MCF 10A (cell line): Measurements from ENCODE around the gene PIPOX. TPM values are rescaled to one million over a fixed set of nuclear protein-coding genes. Genes with fewer than 3 reads are reported as not detected.

Experiments
- BruUV-seq: library from RNA; stranded (reverse); fragments of 400-500 nt; replicated peaks from 2 replicates; lab custom pipeline; 2021; lab: Mats Ljungman, UMichigan
- CTCF ChIA-PET: fragments of 300-600 bp; sonication (Branson Sonifier 250); formaldehyde crosslinking; extraction: SDS; loops from one replicate; lab custom pipeline; 2021; ENCODE audit warnings: antibody characterized with exemption, inconsistent platforms; lab: Yijun Ruan, JAX
- POLR2A ChIA-PET: fragments of 300-600, 350-650 bp; sonication (Branson Sonifier 250); formaldehyde crosslinking; extraction: SDS; loops from one replicate; lab custom pipeline; 2020; ENCODE audit warnings: antibody characterized with exemption, inconsistent platforms; lab: Yijun Ruan, JAX
- DNase-seq: peaks from one replicate; pipeline ENCODE4 v3.0.0-alpha.2; 2018; ENCODE audit not compliant: unreplicated experiment
- H3K27ac Mint-ChIP-seq: one replicate; pipeline ENCODE4 v1.8.0; 2022; ENCODE audit warnings: mild to moderate bottlenecking, low read depth, mixed read lengths; ENCODE audit not compliant: unreplicated experiment
- H3K27me3 Mint-ChIP-seq: one replicate; pipeline ENCODE4 v1.8.0; 2022; ENCODE audit warnings: mixed read lengths; ENCODE audit not compliant: insufficient read depth, unreplicated experiment
- H3K36me3 Mint-ChIP-seq: one replicate; pipeline ENCODE4 v1.8.0; 2022; ENCODE audit warnings: mild to moderate bottlenecking, moderate library complexity, mixed read lengths; ENCODE audit not compliant: insufficient read depth, unreplicated experiment
- H3K4me1 Mint-ChIP-seq: one replicate; pipeline ENCODE4 v1.8.0; 2022; ENCODE audit warnings: mixed read lengths; ENCODE audit not compliant: insufficient read depth, unreplicated experiment
- H3K4me3 Mint-ChIP-seq: one replicate; pipeline ENCODE4 v1.8.0; 2022; ENCODE audit warnings: mild to moderate bottlenecking, moderate library complexity, mixed read lengths; ENCODE audit not compliant: unreplicated experiment
- H3K9me3 Mint-ChIP-seq: one replicate; pipeline ENCODE4 v1.8.0; 2022; ENCODE audit warnings: mixed read lengths; ENCODE audit not compliant: unreplicated experiment
- intact Hi-C: fragments of 100-400 bp; cut with micrococcal nuclease; formaldehyde crosslinking; loops from 2 replicates; pipeline ENCODE4 v1.14.1; 2022
- total RNA-seq: library from RNA; stranded (reverse); gene quantifications from 2 replicates; pipeline ENCODE4 v1.2.3, GENCODE V29; 2022
- TF ChIP-seq, protein P1 (sequence below): fragments of 200-600 bp; IDR thresholded peaks from one replicate; pipeline ENCODE4 v1.8.0; 2022; ENCODE audit warnings: antibody characterized with exemption, mild to moderate bottlenecking; ENCODE audit not compliant: unreplicated experiment

The PIPOX gene
- total RNA-seq, 1 experiment from 2014 or later: not detected

DNA sequence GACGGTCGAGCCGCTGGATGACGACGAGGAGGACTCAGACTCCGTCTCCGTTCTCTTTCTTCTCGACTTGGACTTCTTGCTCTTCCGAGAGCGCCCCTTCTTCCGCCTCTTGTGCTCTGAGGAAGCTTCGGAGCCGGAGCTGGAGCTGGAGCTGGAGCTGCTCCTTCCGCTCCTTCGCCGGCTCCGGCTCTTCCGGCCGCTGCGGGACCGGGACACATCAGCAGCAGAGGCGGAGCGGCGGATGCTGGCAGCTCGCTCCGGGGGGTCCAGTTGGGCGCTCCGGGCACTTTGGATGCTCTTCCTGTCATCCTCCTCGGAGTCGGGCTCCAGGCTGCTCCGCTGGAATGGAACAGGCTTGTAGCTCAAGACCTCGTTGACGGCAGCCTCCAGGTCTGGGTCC is 36.9 kb downstream of the PIPOX start:
- intact Hi-C loops: no loop called here
- POLR2A ChIA-PET: interaction anchor here (1.0 kb wide), 1 partner anchor 44 kb away, joined by 3 read pairs; no protein-coding TSS in a partner anchor
- no TSS peak for BruUV-seq
- Mint-ChIP-seq H3K4me3 (no peak overlapping the region), H3K9me3 (no peaks in the 10 kb centered on the region), H3K36me3 (peaks cover 20% of the 10 kb centered on the region), H3K27ac (no peak overlapping the region), H3K4me1 (no peaks in the 10 kb centered on the region), H3K27me3 (no peaks in the 10 kb centered on the region)
- DNase-seq: no peak
- CTCF ChIA-PET: interaction anchor here (1.8 kb wide), 1 partner anchor 32 kb away, joined by 6 read pairs; no protein-coding TSS in a partner anchor
- TF ChIP-seq, protein P1, sequence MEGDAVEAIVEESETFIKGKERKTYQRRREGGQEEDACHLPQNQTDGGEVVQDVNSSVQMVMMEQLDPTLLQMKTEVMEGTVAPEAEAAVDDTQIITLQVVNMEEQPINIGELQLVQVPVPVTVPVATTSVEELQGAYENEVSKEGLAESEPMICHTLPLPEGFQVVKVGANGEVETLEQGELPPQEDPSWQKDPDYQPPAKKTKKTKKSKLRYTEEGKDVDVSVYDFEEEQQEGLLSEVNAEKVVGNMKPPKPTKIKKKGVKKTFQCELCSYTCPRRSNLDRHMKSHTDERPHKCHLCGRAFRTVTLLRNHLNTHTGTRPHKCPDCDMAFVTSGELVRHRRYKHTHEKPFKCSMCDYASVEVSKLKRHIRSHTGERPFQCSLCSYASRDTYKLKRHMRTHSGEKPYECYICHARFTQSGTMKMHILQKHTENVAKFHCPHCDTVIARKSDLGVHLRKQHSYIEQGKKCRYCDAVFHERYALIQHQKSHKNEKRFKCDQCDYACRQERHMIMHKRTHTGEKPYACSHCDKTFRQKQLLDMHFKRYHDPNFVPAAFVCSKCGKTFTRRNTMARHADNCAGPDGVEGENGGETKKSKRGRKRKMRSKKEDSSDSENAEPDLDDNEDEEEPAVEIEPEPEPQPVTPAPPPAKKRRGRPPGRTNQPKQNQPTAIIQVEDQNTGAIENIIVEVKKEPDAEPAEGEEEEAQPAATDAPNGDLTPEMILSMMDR: no peak

DNA sequence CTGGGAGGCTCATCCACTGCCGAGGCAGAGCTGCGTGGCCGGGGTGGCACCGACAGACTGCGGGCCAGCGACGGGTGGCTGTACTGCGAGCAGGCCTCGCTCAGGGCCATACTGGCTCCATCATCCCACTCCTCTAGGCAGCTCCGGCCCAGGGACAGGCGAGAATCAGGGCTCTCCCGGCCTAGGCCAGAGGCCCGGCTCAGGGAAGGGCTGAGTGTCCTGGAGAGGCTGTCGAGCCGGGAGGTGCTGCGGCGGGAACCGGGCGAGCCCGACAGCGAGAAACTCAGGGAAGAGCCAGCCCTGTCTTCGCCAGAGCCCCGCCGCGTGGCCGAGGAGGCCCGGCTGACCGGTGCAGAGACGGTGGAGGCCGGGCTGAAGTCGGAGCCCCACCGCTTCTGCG is 37.4 kb downstream of the PIPOX start:
- BruUV-seq: no TSS peak
- Mint-ChIP-seq H3K4me3 (no peak overlapping the region), H3K4me1 (no peaks in the 10 kb centered on the region), H3K27ac (no peak overlapping the region), H3K9me3 (no peaks in the 10 kb centered on the region), H3K27me3 (no peaks in the 10 kb centered on the region), H3K36me3 (peaks cover 20% of the 10 kb centered on the region)
- CTCF ChIA-PET: interaction anchor here (1.8 kb wide), 1 partner anchor 31 kb away, joined by 6 read pairs; no protein-coding TSS in a partner anchor
- DNase-seq: no peak
- intact Hi-C loops: no loop called here
- POLR2A ChIA-PET: no interaction called here
- TF ChIP-seq, protein P1: no peak

- H3K4me3 Mint-ChIP-seq: no peak overlapping the region
- no peaks in the 10 kb centered on the region for H3K4me1 Mint-ChIP-seq
- H3K9me3 Mint-ChIP-seq: no peaks in the 10 kb centered on the region
- CTCF ChIA-PET: interaction anchor here (0.6 to 5.7 kb wide), 2 partner anchors 36 to 63 kb away, joined by 3 to 18 read pairs; no protein-coding TSS in a partner anchor
- POLR2A ChIA-PET: interaction anchor here (0.6 to 1.1 kb wide), 2 partner anchors 123 to 335 kb away, joined by 3 to 4 read pairs; no protein-coding TSS in a partner anchor
- H3K36me3 Mint-ChIP-seq: peaks cover 20% of the 10 kb centered on the region
- TF ChIP-seq, protein P1: no peak
- no peak for DNase-seq
- no peaks in the 10 kb centered on the region for H3K27me3 Mint-ChIP-seq
- H3K27ac Mint-ChIP-seq: no peak overlapping the region
- intact Hi-C loops: no loop called here
- BruUV-seq: no TSS peak
Observed at GRCh38 chr17:29080965-29081364, 38.0 kb downstream of the PIPOX start.

GRCh38 chr17:29084541-29085146 is 41.7 kb downstream of the PIPOX start:
- ChIA-PET POLR2A (no interaction called here), CTCF (interaction anchor here (5.7 kb wide), 1 partner anchor 32 kb away, joined by 18 read pairs; no protein-coding TSS in a partner anchor)
- TF ChIP-seq, protein P1: no peak
- no TSS peak for BruUV-seq
- intact Hi-C loops: no loop called here
- Mint-ChIP-seq H3K27ac (no peak overlapping the region), H3K36me3 (peaks cover 38% of the 10 kb centered on the region), H3K4me3 (no peak overlapping the region), H3K27me3 (no peaks in the 10 kb centered on the region), H3K9me3 (no peaks in the 10 kb centered on the region), H3K4me1 (no peaks in the 10 kb centered on the region)
- no peak for DNase-seq
